ENCODE measurements around the gene GFI1.

DNA sequence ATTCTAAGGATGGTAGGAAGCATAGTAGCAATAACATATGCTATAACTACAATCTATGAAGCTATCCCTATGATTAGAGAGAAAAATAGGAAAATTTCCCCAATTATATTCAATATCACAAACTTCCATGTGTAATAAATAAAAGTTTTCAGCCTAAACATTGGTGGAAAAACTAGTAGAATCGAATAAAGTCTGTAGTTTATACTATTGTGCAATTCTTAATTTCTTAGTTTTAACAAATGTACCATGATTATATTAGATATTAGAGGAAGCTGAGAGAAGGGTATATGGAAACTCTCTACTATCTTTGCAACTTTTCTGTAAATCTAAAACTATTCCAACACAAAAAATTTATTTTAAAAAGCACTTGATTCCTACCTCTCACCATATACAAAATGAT lies 13.8 kb upstream of the GFI1 start:
- TF ChIP-seq, protein P1, sequence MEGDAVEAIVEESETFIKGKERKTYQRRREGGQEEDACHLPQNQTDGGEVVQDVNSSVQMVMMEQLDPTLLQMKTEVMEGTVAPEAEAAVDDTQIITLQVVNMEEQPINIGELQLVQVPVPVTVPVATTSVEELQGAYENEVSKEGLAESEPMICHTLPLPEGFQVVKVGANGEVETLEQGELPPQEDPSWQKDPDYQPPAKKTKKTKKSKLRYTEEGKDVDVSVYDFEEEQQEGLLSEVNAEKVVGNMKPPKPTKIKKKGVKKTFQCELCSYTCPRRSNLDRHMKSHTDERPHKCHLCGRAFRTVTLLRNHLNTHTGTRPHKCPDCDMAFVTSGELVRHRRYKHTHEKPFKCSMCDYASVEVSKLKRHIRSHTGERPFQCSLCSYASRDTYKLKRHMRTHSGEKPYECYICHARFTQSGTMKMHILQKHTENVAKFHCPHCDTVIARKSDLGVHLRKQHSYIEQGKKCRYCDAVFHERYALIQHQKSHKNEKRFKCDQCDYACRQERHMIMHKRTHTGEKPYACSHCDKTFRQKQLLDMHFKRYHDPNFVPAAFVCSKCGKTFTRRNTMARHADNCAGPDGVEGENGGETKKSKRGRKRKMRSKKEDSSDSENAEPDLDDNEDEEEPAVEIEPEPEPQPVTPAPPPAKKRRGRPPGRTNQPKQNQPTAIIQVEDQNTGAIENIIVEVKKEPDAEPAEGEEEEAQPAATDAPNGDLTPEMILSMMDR (IDR thresholded peaks at IDR 0.05; ENCODE audit: low read depth, low read length) = no peak
- TF ChIP-seq POLR2A (IDR thresholded peaks at IDR 0.05; ENCODE audit: extremely low read depth, insufficient read length) (no peak), MYC (IDR thresholded peaks at IDR 0.05; ENCODE audit: low read depth, low read length) (no peak)
- TF ChIP-seq, protein P2, sequence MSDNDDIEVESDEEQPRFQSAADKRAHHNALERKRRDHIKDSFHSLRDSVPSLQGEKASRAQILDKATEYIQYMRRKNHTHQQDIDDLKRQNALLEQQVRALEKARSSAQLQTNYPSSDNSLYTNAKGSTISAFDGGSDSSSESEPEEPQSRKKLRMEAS (IDR thresholded peaks at IDR 0.05; ENCODE audit: low read depth, low read length) = no peak
